ACC112 (cell line): ENCODE measurements around the gene STON1.
"Not testable (repeated sequence)": the region's sequence is repeated elsewhere in the genome, so short reads cannot be mapped to it uniquely, and the experiment has no call there.

Experiments used
- H2AFZ ChIP-seq: fragments of 200-600 bp; sonication (generic); one replicate; pipeline ENCODE4 v1.6.0; 2017; ENCODE audit warnings: antibody characterized with exemption, low read length; ENCODE audit not compliant: unreplicated experiment
- H3K27ac ChIP-seq: fragments of 200-600 bp; sonication (generic); 2 replicates; pipeline ENCODE4 v1.5.1; 2014; ENCODE audit warnings: low read depth, mild to moderate bottlenecking, antibody characterized with exemption, low read length, moderate library complexity
- H3K27me3 ChIP-seq: fragments of 200-600 bp; sonication (generic); 2 replicates; pipeline ENCODE4 v1.6.1; 2014; ENCODE audit warnings: mild to moderate bottlenecking, antibody characterized with exemption, low read length, moderate library complexity, mixed read lengths; ENCODE audit not compliant: insufficient read depth
- H3K36me3 ChIP-seq: fragments of 200-600 bp; sonication (generic); 2 replicates; pipeline ENCODE4 v1.6.1; 2016; ENCODE audit warnings: mild to moderate bottlenecking, antibody characterized with exemption, low read length, moderate library complexity, mixed read lengths; ENCODE audit not compliant: insufficient read depth
- H3K4me1 ChIP-seq: fragments of 200-600 bp; sonication (generic); one replicate; pipeline ENCODE4 v1.6.1; 2016; ENCODE audit warnings: low read length, mixed read lengths; ENCODE audit not compliant: insufficient read depth, unreplicated experiment, control insufficient read depth
- H3K4me3 ChIP-seq: fragments of 200-600 bp; sonication (generic); 2 replicates; pipeline ENCODE4 v1.5.1; 2014; ENCODE audit warnings: mild to moderate bottlenecking, low read depth, low read length
- H3K79me2 ChIP-seq: fragments of 200-600 bp; sonication (generic); one replicate; pipeline ENCODE4 v1.6.0; 2016; ENCODE audit warnings: low read length; ENCODE audit not compliant: control insufficient read depth, unreplicated experiment, insufficient read depth

The STON1 gene

DNA sequence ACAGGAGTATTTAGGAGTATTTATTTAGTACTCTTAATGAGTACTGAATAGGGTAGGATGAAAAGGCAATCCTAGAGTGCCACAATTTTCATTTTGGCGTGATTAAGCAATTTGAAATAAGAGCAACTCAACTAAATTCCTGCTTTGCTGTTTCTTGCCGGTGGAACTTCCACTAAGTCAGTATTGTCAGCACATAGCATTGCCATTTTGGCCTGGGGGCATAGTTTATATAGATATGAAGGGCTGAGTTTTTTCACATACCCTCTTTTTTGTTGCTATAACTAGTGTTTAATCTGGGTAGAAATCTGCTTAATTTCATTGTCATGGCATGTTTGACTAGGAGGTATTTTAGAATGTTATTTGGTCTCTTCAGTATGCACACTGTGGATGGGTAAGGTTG, 89.6 kb downstream of the STON1 start:
- no peaks in the 10 kb centered on the region for H3K36me3 ChIP-seq
- no peak overlapping the region for H2AFZ ChIP-seq
- H3K27me3 ChIP-seq = peaks cover 25% of the 10 kb centered on the region
- no peaks in the 10 kb centered on the region for H3K79me2 ChIP-seq
- no peaks in the 10 kb centered on the region for H3K4me1 ChIP-seq
- no peak overlapping the region for H3K27ac ChIP-seq
- no peak overlapping the region for H3K4me3 ChIP-seq

DNA sequence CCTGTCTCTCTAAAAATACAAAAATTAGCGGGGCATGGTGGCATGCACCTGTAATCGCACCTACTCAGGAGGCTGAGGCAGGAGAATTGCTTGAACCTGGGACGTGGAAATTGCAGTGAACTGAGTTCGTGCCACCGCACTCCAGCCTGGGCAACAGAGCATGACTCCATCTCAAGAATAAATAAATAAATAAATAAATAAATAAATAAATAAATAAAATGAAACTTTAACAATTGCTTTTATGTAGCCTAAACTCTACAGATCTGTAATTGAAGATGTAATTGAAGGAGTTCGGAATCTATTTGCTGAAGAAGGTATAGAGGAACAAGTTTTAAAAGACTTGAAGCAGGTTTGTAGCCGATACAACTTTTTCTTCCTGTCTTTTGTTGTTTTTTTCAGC, 90.7 kb downstream of the STON1 start:
- peaks cover 25% of the 10 kb centered on the region for H3K27me3 ChIP-seq
- H3K27ac ChIP-seq = no peak overlapping the region
- no peaks in the 10 kb centered on the region for H3K36me3 ChIP-seq
- H2AFZ ChIP-seq = no peak overlapping the region
- H3K79me2 ChIP-seq = no peaks in the 10 kb centered on the region
- no peaks in the 10 kb centered on the region for H3K4me1 ChIP-seq
- no peak overlapping the region for H3K4me3 ChIP-seq

DNA sequence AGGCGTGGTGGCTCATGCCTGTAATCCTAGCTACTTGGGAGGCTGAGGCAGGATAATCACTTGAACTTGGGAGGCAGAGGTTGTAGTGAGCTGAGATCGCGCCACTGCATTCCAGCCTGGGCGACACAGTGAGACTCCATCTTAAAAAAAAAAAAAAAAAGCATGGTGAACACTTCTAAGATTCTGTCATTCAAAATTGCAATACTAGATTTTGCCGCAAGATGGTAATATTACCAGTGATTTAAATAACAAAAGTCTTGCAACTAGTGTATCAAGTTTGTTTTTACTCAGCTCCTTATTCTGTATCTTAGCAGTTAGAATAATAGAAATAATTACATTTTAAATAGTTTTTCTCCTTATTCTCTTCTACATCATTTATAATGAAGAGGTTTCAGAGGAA, 92.7 kb downstream of the STON1 start:
- H2AFZ ChIP-seq, H3K79me2 ChIP-seq, H3K4me1 ChIP-seq, H3K36me3 ChIP-seq, H3K4me3 ChIP-seq, H3K27ac ChIP-seq: not testable (repeated sequence)
- peaks cover 12% of the 10 kb centered on the region for H3K27me3 ChIP-seq

GRCh38 chr2:48624696-48625095, 94.7 kb downstream of the STON1 start:
- H3K4me3 ChIP-seq = no peak overlapping the region
- H3K27ac ChIP-seq = no peak overlapping the region
- no peaks in the 10 kb centered on the region for H3K79me2 ChIP-seq
- no peaks in the 10 kb centered on the region for H3K4me1 ChIP-seq
- no peaks in the 10 kb centered on the region for H3K27me3 ChIP-seq
- H2AFZ ChIP-seq = no peak overlapping the region
- H3K36me3 ChIP-seq = no peaks in the 10 kb centered on the region

GRCh38 chr2:48626047-48626446, 96.1 kb downstream of the STON1 start:
- Histone ChIP-seq H3K4me3 (no peak overlapping the region), H2AFZ (no peak overlapping the region), H3K27ac (no peak overlapping the region), H3K27me3 (peaks cover 8% of the 10 kb centered on the region), H3K4me1 (no peaks in the 10 kb centered on the region), H3K79me2 (no peaks in the 10 kb centered on the region), H3K36me3 (no peaks in the 10 kb centered on the region)

GRCh38 chr2:48633143-48633542, 103.2 kb downstream of the STON1 start:
- Histone ChIP-seq H3K27ac (no peak overlapping the region), H3K36me3 (no peaks in the 10 kb centered on the region), H3K4me3 (no peak overlapping the region), H3K4me1 (no peaks in the 10 kb centered on the region), H3K27me3 (peaks cover 40% of the 10 kb centered on the region), H3K79me2 (no peaks in the 10 kb centered on the region), H2AFZ (no peak overlapping the region)

DNA sequence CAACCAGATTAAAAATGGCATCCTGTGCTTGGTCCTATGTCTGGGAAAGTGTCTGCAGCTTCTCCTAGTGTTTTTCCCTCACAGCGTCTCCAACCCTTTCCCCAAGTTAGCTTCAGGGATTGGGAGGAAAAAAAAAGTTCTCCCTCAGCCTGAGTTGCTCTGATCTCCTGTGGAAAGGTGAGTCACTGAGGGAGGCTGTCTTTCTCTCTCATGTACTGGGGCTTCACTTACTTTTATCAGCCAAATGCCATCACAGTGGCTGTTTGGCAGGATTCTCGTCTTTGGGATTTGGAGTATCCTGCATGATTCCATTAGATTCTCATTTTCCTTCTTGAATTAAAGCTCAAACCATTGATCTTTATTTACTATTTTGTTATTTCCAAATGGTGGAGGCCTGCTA, 105.8 kb downstream of the STON1 start:
- Histone ChIP-seq H3K27ac (no peak overlapping the region), H3K27me3 (peaks cover 38% of the 10 kb centered on the region), H3K79me2 (no peaks in the 10 kb centered on the region), H2AFZ (no peak overlapping the region), H3K4me3 (no peak overlapping the region), H3K36me3 (no peaks in the 10 kb centered on the region), H3K4me1 (no peaks in the 10 kb centered on the region)

- H3K4me3 ChIP-seq = no peak overlapping the region
- H3K79me2 ChIP-seq = no peaks in the 10 kb centered on the region
- no peaks in the 10 kb centered on the region for H3K4me1 ChIP-seq
- H3K36me3 ChIP-seq = no peaks in the 10 kb centered on the region
- peaks cover 26% of the 10 kb centered on the region for H3K27me3 ChIP-seq
- H2AFZ ChIP-seq = no peak overlapping the region
- H3K27ac ChIP-seq = no peak overlapping the region
Measured at GRCh38 chr2:48638261-48638660, 108.3 kb downstream of the STON1 start.
